GM19324 (cell line): ENCODE results near the gene DNER.

ENCODE experiments used
- ATAC-seq: cut with Tn5 transposase; IDR thresholded peaks from one replicate; pipeline ENCODE4 v1.9.1; 2021; ENCODE audit warnings: mild to moderate bottlenecking, moderate library complexity; ENCODE audit not compliant: unreplicated experiment, low FRiP score

Gene DNER

DNA sequence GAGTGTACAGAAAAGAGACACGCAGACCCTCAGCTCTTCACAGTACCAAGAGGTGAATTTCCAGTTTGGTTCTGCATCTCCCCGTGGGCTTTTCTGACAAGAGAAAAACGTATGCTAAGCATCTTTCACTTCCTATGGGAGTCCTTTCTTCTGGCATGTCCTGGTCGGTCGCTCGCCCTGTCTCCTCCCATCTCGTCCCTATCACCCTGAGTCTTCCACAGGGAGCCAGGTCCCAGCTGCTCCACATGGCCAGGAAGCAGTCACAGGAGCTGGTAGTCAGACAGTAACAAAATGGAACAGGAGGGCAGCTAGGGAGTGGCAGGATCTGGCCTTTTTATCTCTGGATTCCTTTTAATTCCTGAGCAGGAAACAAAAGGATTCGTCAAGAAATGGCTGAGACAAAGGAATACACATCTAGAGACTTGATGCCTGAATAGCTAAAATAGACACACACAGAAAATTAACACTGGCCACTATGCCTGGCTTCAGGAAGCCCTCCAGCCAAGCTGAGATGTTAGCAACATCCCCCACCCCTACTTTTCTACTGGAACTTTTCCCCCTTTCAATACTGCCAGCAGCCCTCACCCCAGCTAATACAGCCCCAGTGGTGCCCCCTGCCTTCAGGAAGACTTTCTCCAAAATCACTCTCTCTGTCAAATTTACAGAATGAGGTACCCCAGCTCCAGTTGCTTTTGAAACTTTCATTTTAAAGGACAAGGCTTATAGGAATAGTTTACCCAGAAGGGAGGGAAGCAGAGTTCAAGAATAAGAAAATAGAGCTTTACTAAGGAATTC is 136.1 kb downstream of the DNER start:
- no peak for ATAC-seq

DNA sequence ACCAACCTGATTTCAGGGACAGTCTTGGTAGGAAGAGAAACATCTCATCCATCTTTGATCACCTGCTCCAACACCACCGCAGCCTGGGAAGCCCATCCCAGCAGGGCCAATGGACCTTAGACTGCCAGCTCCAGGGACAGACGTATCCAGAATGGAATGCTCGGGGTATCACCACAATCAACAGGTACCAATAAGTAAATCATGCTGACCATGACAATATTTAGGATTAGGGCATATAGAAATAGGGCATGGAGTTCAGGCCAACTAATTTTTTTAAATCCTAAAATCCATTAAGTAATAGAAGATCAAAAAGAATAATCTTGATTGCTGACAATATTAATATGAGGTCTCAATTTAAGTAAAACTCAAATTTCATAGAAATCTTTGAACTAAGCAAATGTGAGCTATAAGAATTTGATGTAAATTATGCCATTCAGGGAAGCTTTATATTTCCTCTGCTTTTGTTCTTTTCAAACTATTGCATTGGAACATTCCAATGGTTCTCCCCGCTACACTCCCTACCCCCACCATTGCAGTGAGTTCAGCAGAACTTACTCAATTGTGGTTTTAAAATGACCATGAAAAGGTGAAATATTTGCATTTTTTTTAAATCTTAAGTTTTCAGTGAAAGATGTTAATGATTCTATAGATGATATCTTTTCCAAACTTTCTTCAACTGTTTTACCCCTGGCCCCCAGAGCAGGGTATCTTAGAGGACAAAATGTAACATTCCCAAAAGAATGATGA is 138.6 kb downstream of the DNER start:
- no peak for ATAC-seq

DNA sequence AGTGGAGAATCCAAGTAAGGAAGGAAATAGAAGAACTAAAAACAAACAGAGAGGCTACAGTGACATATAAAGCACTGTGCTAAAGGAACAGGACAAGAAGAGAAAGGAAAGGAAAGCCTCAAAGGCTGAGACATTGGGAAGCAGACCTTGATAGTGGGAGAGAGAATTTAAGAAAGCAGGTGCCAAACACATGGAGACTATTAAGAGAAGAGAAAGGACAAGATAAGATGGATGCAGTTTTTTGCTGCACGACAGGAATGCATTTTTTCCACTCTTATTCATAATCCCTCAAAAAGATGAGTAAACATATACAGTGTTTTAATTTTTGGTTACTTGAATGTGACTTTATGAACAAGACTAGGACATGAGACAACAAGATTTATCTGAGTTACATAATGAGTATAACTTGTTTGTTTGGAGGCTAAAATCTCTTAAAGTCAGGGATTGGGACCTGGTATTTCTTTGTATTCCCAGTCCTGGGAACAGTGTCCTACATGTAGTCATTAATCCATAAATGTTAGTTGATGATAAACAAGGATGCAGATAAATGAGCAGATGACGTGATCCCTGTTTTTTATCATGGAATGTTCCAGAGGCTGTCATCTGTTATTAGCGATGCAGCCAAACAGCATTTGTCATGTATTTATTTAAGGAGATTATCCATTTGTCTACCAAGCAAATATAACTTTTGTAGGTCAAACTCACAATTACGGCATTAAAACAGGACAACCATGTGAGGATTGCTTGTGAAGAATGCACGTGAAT is 141.7 kb downstream of the DNER start:
- ATAC-seq: no peak

DNA sequence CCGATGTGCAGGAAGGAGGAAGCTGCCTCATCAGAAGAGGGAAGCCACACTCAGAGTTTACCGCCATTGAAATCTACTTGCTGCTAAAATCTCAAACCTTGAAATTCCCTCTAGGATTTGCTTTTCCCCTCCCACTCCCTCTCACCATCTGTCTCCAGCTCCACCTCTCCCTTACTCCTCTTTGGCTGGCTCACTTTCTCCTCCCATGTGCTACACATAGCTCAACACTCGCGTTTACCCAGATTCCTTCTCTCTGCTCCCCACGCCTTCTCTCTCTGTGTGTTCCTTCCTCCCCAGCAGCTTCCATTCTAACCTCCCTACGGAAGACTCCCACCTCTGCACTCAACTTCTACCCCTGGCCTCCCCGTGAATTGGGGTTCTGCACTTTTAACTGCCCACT is 143.1 kb downstream of the DNER start:
- no peak for ATAC-seq

DNA sequence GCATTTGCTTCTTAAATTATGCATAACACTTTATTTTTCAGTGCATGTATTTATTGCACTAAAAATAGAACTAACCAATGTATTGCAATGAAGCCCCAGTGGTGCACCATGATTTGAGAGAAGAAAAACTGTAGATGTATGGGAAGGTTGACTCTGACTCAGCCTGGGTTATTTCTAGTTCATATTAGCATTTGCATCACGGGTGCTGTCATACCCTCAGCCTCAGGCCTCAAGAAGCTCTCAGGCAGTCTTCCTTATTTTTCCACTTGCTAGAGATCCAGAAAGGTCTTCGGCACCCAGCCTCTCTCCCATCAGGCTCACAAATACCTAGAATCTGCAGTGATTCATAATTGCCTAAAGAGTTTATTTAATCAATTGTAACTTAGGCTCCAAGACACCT is 148.0 kb downstream of the DNER start:
- ATAC-seq: no peak

DNA sequence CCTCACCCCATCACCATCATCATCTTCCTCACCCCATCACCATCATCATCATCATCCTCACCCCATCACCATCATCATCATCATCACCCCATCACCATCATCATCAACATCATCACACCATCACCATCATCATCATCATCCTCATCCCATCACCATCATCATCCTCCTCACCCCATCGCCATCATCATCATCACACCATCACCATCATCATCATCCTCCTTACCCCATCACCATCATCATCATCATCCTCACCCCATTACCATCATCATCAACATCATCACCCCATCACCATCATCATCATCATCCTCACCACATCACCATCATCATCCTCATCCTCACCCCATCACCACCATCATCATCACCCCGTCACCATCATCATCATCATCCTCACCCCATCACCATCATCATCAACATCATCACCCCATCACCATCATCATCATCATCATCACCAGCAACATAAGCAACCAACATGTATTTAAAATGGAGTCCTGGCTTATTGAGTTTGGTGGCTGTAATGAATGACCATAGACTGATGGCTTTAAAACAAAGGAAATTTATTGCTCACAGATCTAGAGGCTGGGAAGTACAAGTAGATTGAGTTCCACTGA is 150.0 kb downstream of the DNER start:
- ATAC-seq: no peak

DNA sequence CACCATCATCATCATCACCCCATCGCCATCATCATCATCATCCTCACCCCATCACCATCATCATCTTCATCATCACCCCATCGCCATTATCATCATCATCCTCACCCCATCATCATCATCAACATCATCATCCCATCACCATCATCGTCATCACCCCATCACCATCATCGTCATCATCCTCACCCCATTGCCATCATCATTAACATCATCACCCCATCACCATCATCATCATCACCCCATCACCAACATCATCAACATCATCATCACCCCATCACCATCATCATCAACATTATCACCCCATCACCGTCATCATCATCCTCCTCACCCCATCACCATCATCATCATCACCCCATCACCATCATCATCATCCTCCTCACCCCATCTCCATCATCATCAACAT is 151.0 kb downstream of the DNER start:
- no peak for ATAC-seq

DNA sequence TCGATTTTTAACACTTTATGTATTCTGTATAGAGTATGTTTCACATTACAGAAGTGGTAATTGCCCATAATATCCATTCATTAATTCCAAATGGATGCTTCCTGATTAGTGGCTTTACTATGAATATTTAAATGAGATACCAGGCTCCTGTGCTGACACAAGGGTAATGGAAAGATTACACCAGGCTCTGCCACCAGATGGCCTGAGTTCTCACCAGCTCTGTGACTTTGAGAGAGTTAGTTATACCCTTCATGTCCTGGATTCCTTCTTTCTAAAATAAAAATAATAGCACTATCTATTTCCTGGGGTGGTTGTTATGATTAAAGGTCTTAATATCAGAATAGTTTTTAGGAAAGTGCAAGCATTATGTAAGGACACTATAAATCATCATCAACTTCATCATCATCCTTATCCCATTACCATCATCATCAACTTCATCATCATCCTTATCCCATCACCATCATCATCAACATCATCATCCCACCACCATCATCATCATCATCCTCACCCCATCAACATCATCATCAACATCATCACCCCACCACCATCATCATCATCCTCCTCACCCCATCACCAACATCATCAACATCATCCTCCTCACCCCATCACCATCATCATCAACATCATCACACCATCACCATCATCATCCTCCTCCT is 151.8 kb downstream of the DNER start:
- no peak for ATAC-seq

DNA sequence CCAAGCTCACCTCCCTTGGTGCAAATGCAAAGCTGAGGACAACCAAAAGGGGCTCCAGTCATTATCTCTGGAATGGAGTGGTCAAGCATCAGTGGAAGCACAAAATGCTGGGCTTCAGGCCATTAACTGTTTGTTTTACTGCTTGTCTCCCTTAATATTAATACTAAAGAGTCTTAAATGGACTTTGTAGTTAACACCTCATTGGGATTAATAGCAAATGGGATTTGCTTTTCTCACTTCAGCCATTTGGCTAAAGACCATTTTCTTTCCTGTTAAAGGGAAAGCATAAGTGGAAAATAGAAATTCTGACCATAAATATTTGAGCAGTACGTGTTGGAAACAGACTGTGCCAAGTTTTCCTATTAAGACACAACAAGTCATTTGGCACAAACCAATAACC is 154.4 kb downstream of the DNER start:
- no peak for ATAC-seq

DNA sequence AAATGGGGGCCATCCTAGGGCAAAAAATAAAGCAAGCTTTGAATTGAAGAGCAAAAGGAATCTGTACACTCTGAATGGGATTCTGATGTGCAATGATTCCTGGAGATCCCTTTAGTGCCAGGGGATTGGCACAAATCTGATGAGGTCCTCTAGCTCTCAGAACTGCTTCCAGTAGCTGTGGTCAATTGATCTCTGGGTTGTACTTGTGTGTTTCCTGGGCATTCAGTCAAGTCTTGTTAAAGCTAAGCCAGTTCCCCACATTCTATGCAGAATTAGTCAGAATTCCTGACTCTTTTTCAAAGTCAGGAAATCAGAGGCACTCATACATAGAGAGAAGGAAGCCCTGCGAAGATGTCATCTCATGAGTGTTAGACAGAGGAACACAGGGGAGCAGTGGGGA is 161.3 kb downstream of the DNER start:
- no peak for ATAC-seq

DNA sequence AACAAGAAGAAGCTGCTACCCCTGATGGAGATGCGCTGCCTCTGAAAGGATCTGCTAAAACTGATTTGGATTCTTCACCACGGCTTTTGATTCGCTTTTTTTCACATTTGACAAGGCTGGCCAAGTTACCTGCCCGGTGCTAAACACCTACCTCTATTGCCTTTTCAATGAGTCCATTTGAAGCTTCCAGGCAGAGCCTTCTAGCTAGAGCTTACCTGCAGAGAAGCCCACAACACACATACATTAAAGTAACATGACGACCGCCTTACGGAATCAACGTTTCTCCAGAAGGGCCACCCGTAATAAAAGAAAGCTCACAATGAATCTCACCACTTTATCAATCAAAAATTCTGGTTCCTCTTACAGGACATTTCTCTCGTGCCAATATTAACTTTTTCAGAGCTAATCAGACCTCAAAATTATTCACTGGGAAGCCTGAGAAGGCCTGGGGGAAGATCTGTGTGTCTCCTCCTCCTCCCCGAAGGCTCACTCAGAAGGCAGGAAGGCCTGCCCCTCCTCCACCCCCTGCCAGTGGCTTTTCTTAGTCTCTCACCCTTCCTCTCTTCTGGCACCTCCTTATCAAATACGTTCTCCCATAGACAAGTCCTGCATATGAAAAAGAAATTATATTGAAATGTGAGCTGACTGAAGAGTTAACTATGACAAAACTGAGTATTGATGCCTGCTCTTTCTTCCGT is 171.0 kb downstream of the DNER start:
- ATAC-seq: no peak

DNA sequence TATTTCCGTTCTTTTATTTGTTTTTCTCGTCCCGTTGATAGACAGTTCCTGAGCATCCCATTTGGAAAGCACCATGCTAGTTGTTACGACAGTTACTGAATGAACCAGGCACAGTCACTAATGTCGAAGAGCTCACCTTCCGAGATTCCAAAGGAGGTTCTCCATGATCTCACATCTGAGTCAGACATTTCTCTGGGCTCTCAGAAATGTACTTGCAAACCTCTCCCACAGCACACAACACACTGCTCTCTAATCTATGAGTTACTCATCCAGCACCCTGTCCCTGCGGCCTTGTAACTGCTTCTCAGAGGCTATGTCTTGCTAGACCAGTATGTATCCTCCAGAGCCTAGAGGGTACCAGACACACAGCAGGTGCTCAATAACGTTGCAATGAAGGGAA is 174.7 kb downstream of the DNER start:
- no peak for ATAC-seq

DNA sequence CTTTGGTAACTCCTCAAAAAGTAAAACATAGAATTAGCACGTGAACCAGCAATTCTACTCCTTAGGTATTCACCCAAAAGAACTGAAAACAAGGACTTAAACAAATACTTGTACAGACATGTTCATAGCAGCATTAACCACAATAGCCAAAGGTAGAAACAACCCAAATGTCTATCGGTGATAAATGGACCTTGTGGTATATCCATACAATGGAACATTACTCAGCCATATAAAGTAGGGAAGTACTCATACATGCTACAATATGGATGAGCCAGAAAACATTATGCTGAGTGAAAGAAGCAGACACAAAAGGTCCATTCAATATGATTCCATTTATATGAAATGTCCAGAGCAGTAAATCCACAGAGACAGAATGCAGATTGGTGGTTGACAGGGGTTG is 182.8 kb downstream of the DNER start:
- no peak for ATAC-seq

DNA sequence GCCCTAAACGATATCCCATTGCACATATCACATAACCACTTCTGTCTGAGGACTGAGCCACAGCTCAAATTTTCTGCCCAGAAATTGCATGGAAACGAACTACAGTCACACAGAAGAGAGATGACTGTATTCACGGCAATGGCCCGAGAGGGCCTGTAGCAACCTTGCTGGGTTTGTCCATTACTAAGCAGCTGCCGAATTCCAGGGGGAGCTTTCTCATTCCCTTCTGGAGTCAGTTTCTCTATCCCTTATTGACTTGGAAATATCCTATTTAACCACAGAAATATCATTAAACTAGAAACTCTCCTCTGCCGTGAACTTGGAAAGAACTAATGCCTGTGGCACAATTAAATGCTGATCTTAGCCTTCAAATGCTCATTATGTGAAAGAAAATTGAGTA is 183.9 kb downstream of the DNER start:
- no peak for ATAC-seq

DNA sequence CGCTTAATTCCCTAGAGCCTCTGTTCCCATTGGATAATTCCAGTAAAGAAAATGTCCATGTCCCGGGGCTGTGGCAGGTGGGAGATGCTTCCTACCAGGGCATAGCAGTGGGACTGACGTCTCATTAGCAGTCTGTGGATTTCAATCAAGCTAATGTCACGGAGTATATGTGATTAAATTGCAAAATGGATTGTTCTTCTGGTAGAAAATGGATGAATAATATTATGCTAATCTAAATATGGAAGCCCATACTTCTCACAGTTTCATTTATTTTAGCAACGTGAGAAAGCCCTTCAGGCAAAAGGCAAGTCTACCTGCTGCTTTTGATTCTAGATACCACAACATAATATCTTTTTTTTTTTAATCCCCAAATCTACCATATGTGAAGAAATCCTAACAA is 185.5 kb downstream of the DNER start:
- no peak for ATAC-seq

DNA sequence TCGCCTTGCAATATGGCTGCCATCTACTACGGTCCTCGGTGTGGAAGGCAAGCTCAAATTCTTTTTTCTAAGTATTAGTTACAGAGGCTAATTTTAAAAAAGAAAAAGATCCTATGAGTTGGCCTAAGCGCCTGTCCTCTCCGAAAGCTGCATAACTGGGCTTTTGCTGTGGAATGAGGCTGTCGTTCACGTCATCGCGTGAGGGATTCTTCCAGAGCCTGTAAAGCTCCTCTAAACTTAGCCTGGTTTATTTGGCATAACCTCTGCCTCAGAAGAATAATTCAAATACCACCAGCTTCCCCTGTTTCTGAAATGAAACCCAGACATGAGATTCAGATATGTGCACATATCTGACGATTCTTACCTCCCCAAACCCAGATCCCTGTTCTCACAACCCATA is 187.4 kb downstream of the DNER start:
- no peak for ATAC-seq

DNA sequence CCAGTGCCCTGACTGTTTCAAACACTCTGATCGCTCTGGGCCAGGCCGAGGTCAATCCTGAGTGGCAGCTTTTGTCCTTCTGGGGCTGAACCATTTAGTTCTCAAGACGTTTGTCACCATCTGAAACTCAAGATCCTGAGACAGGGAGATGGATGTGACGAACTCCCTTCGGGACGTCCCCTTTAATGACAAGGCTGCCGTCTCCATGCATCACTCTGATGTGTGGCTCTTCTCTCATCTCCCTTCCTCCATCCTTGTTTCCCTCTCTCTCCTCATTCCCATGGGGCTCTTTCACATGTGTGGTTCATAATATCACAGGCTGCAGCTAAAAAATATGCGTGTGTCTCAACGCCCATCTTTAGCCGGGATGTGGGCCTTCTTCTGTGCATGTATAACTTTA is 189.6 kb downstream of the DNER start:
- no peak for ATAC-seq

DNA sequence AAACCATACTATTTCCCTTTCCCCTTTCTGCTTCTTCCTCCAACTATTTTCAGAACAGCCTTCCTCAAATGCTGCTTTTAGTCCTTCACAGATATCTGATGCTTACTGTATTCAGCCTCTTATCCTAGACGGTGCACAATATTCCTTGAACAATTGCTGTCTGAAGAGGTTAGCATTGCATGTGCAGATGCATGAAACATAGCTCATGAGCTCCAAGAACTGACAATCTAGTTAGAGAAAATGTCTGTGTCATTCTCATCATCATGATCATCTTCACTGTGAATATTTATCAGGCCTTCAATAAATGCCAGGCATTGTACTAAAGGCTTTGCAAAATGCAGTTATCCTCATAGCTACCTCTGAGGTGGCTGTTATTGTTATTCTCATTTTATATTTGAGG is 190.7 kb downstream of the DNER start:
- no peak for ATAC-seq

DNA sequence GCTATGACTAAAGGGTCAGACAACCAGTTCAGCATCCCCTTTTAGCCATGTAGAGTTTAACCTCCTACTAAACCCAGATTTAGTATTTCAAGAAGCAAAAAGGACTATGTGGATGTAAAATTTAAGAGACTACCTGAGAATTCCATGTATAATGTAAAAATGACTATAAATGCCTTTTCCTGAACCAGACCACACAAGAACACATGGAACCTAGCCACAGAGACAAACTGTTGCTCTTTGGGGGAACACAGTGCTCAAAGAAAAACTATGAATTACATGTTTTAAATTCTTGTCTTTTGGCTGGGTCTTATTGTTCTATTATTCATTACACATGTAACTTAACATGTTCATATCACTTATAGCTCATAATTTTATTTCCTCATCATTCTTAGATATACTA is 192.8 kb downstream of the DNER start:
- ATAC-seq: no peak

DNA sequence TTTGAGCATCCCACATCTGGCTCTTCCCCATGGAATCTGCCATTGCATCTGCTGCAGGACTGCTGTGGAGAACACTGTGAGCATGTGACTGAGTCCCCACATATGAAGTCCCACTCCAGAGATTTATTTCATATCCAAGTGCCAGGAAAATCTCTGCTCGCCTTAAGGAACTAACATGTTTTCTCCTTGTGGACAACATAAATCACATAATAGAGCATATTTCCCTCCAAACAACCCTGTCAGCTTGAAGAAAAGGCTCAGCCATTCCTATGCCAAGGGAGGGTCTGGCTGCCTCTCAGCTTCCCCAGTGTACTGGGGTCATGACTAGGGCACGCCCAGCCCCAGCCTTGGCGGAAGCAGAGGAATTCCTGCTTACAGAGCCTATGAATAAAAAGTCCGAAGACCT is 193.7 kb downstream of the DNER start:
- no peak for ATAC-seq
